Measurements from ENCODE around the gene TFB2M. TPM values are rescaled to one million over a fixed set of nuclear protein-coding genes. Genes with fewer than 3 reads are reported as not detected.

Gene TFB2M
- total RNA-seq, 4 donors from 2014 or later, result 5.6 to 8.4 (median 6.5) TPM

DNA sequence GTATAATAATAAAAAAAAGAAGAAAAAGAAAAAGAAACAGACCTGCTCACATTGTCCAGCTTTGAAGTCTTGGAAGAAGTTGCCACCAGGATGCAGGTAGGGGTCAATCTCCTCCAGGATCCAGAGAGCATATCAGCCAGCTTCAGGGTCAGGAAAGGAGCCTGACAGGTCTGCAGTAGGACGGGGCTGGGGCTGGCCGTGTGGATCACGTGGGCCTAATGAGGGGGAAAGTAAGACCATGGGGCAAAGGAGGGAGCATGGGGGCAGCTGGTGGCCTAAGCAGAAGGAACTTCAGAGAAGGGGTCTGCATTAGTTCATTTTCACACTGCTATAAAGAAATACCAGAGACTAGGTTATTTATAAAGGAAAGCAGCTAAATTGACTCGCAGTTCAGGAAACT is 39.7 kb downstream of the TFB2M start:
- no peak for TF ChIP-seq POLR2A (IDR thresholded peaks at IDR 0.05)
- TF ChIP-seq, protein P1, sequence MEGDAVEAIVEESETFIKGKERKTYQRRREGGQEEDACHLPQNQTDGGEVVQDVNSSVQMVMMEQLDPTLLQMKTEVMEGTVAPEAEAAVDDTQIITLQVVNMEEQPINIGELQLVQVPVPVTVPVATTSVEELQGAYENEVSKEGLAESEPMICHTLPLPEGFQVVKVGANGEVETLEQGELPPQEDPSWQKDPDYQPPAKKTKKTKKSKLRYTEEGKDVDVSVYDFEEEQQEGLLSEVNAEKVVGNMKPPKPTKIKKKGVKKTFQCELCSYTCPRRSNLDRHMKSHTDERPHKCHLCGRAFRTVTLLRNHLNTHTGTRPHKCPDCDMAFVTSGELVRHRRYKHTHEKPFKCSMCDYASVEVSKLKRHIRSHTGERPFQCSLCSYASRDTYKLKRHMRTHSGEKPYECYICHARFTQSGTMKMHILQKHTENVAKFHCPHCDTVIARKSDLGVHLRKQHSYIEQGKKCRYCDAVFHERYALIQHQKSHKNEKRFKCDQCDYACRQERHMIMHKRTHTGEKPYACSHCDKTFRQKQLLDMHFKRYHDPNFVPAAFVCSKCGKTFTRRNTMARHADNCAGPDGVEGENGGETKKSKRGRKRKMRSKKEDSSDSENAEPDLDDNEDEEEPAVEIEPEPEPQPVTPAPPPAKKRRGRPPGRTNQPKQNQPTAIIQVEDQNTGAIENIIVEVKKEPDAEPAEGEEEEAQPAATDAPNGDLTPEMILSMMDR (IDR thresholded peaks at IDR 0.05), result no peak
- Histone ChIP-seq H3K9me3 (peaks cover 0 to 9% (median 2%) of the 10 kb centered on the region in 4 donors), H3K27me3 (no peaks in the 10 kb centered on the region), H3K36me3 (no peaks in the 10 kb centered on the region), H3K4me1 (no peaks in the 10 kb centered on the region), H3K4me3 (no peak overlapping the region), H3K27ac (no peak overlapping the region)
- DNase-seq, result no peak

DNA sequence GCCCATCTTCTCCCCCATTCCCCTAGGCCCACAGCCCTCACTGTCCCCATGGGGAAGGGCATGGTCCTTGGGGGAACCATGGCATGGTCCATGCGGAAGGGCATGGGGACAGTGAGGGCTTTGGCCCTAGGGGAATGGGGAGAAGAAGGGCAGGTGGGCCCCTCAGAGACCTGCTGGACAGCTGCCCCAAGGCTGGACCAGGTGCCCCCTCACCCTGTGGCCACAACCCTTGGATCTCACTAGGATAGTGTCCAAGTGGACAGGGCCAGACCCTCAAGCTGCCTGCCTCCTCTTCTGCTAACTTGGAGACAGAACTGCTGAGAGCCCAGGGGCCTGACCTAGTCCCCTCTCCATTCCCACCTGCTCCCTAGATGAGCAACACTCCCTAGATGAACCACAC is 46.5 kb downstream of the TFB2M start:
- no peaks in the 10 kb centered on the region for H3K27me3 ChIP-seq
- no peaks in the 10 kb centered on the region for H3K4me1 ChIP-seq
- no peak overlapping the region for H3K4me3 ChIP-seq
- TF ChIP-seq POLR2A (IDR thresholded peaks at IDR 0.05), result no peak
- TF ChIP-seq, protein P1 (IDR thresholded peaks at IDR 0.05), result no peak
- DNase-seq, result no peak
- no peaks in the 10 kb centered on the region for H3K36me3 ChIP-seq
- no peak overlapping the region for H3K27ac ChIP-seq
- peaks cover 0 to 21% (median 6%) of the 10 kb centered on the region in 4 donors for H3K9me3 ChIP-seq

DNA sequence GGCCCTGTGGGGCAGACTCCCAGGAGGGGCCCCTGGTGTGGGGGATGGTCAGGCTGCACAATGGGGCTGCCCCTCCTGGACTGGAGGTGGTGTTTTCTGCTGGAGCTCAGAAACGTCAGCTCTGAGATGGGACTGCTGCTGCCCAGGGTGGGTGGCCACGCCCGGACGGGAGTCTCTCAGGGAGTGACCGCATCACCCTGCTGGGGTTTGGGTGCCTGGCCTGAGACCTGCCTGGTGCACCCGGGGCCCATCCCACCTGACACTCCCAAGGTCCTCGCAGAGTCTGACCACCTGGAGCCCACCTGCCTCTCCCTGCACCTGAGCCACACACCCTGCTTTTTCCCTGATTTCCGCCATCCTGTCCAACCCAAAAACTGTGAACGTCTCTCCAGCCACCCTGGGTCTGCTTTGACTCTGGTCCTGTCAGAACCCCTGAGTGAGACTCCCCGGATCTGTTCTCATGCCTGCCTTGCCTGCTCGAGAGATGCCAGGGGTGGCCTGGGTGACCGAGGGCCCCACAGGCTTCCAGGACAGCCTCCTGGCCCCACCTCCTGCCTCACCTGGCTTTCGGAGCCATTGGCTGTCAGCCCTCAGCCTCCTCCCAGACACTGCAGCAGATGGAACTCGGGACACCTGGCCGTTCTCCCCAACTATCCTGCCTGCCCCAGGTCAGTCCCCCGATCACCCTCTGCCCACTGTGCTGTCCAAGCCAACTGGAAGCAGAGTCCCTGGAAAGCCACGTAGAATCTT is 47.4 kb downstream of the TFB2M start:
- Histone ChIP-seq H3K4me3 (no peak overlapping the region), H3K4me1 (no peaks in the 10 kb centered on the region), H3K9me3 (peaks cover 0 to 21% (median 7%) of the 10 kb centered on the region in 4 donors), H3K27me3 (no peaks in the 10 kb centered on the region), H3K27ac (no peak overlapping the region), H3K36me3 (no peaks in the 10 kb centered on the region)
- no peak for DNase-seq
- no peak for TF ChIP-seq POLR2A (IDR thresholded peaks at IDR 0.05)
- TF ChIP-seq, protein P1 (IDR thresholded peaks at IDR 0.05), result no peak

DNA sequence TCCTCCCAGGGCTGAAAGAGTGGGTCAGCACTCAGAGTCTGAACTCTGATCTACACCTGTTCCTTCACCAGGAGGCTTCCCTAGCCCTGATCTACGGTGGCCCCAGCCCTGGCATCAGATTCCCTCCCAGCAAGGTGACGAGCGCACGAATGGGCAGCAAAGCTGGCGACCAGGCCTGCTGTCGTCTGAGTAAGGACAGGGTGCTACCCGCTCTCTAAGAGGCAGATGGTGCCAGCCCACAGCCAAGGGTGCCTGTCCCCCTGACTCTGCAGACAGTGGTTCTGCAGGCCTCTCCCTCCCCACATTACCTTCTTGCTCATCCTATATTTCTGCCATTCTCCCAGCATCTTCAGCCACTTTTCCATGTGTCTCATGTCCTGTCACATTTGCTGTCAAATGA is 48.7 kb downstream of the TFB2M start:
- no peaks in the 10 kb centered on the region for H3K4me1 ChIP-seq

DNA sequence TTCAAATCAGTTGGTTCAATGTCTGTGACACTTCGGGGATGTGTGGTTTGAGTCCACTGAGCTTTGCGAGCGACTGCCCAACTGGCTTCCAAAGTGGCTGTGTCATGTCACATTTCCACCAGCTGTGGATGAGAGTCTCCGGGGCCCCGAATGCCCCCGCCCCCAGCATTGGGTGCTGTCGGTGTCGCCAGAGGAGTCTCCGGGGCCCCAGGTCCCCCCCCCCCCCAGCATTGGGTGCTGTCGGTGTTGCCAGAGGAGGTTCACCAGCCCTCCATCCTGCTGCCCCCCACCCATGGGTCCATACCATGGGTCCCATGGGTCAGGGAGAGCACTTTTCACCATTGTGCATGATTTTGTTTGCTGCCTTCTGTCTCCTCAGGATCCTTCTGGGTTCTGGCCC is 49.9 kb downstream of the TFB2M start:
- peaks cover 0 to 21% (median 7%) of the 10 kb centered on the region in 4 donors for H3K9me3 ChIP-seq
- H3K27me3 ChIP-seq, result no peaks in the 10 kb centered on the region
- H3K27ac ChIP-seq, result no peak overlapping the region
- TF ChIP-seq POLR2A (IDR thresholded peaks at IDR 0.05), result no peak
- TF ChIP-seq, protein P1 (IDR thresholded peaks at IDR 0.05), result no peak
- H3K36me3 ChIP-seq, result no peaks in the 10 kb centered on the region
- H3K4me3 ChIP-seq, result no peak overlapping the region
- DNase-seq, result no peak
- H3K4me1 ChIP-seq, result no peaks in the 10 kb centered on the region

More for the DNA sequence above, 48.7 kb downstream of the TFB2M start:
- Histone ChIP-seq H3K36me3 (no peaks in the 10 kb centered on the region), H3K9me3 (peaks cover 0 to 21% (median 7%) of the 10 kb centered on the region in 4 donors), H3K4me3 (no peak overlapping the region), H3K27me3 (no peaks in the 10 kb centered on the region), H3K27ac (no peak overlapping the region)
- no peak for DNase-seq
- no peak for TF ChIP-seq POLR2A (IDR thresholded peaks at IDR 0.05)
- TF ChIP-seq, protein P1 (IDR thresholded peaks at IDR 0.05), result no peak

Measured in Peyer's patch (tissue), 4 donors.